Esophagus muscularis mucosa (tissue), 3 donors: ENCODE data around the gene EPPIN.

Experiments used
- POLR2A ChIP-seq: fragments of 450-650 bp; IDR thresholded peaks from one replicate; pipeline ENCODE4 v1.6.1; 2017; ENCODE audit warnings: antibody characterized with exemption, moderate library complexity, mild to moderate bottlenecking, low read depth
- TF ChIP-seq, protein P1 (sequence below), 3 experiments: fragments of 200-600 bp in 2 of 3; fragments of 450-650 bp in 1 of 3; sonication (generic) in 2 of 3; IDR thresholded peaks; one replicate each; pipeline ENCODE4 v1.5.1; 2017 to 2019; ENCODE audit warnings: antibody characterized with exemption in 3 of 3, mild to moderate bottlenecking in 2 of 3, moderate library complexity in 1 of 3

DNA sequence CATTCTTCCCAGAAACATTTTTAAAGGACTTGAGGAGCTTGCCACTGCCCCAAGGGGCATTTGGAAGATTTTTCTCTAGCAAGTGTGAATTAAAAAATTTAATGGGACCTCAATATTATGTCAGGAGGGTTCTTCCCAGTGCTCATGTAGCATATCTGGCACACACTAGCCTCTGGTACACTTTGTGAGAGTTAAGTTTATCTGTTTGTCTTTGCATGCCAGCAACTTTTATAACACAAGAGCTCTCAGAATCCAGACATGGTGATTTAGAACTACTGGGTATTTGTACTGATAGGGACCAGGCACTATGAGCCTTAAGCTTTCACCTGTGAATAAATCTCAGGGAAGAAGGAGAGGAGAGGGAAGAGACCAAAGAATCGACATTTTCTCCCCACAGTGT lies 44.6 kb downstream of the EPPIN start:
- TF ChIP-seq, protein P1, sequence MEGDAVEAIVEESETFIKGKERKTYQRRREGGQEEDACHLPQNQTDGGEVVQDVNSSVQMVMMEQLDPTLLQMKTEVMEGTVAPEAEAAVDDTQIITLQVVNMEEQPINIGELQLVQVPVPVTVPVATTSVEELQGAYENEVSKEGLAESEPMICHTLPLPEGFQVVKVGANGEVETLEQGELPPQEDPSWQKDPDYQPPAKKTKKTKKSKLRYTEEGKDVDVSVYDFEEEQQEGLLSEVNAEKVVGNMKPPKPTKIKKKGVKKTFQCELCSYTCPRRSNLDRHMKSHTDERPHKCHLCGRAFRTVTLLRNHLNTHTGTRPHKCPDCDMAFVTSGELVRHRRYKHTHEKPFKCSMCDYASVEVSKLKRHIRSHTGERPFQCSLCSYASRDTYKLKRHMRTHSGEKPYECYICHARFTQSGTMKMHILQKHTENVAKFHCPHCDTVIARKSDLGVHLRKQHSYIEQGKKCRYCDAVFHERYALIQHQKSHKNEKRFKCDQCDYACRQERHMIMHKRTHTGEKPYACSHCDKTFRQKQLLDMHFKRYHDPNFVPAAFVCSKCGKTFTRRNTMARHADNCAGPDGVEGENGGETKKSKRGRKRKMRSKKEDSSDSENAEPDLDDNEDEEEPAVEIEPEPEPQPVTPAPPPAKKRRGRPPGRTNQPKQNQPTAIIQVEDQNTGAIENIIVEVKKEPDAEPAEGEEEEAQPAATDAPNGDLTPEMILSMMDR (IDR thresholded peaks at IDR 0.05): no peak
- no peak for TF ChIP-seq POLR2A
